Measurements from ENCODE around the gene COL6A1.

DNA sequence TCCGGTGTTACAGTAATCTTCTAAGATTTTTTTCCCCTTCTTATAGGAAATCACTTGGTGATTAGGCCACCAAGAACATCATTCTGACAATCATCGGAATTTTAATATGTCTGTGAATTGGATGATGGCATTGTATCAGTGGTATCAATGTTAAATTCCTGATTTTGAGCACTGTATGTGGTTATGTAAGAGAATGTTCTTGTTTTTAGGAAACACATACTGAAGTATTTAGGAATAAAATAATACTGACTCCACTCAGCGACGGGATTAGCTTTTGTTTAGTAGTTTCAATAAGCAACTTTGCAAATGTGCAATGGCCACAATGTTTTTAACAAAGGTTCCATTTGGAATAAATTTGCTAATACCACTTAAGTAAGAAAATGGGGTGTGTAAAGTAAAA lies 30.6 kb downstream of the COL6A1 start:
- TF ChIP-seq, protein P1, sequence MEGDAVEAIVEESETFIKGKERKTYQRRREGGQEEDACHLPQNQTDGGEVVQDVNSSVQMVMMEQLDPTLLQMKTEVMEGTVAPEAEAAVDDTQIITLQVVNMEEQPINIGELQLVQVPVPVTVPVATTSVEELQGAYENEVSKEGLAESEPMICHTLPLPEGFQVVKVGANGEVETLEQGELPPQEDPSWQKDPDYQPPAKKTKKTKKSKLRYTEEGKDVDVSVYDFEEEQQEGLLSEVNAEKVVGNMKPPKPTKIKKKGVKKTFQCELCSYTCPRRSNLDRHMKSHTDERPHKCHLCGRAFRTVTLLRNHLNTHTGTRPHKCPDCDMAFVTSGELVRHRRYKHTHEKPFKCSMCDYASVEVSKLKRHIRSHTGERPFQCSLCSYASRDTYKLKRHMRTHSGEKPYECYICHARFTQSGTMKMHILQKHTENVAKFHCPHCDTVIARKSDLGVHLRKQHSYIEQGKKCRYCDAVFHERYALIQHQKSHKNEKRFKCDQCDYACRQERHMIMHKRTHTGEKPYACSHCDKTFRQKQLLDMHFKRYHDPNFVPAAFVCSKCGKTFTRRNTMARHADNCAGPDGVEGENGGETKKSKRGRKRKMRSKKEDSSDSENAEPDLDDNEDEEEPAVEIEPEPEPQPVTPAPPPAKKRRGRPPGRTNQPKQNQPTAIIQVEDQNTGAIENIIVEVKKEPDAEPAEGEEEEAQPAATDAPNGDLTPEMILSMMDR (IDR thresholded peaks at IDR 0.05 in 2 of 3, conservative IDR thresholded peaks at IDR 0.05 in 1 of 3; ENCODE audit: borderline replicate concordance in 1 of 3, insufficient read depth in 1 of 3, low read depth in 2 of 3, low read length in 2 of 3), result no peak
- TF ChIP-seq POLR2A (IDR thresholded peaks at IDR 0.05; ENCODE audit: borderline replicate concordance, extremely low read depth, insufficient read depth, insufficient read length), result no peak
